Measurements from ENCODE around the gene GMPS. TPM values are rescaled to one million over a fixed set of nuclear protein-coding genes. Genes with fewer than 3 reads are reported as not detected.

Gene GMPS
- total and polyA plus RNA-seq, 2 of the 8 experiments (the other 6 are each of a cell fraction or from before 2014, with no cell fraction given): 57.7 to 175 TPM

DNA sequence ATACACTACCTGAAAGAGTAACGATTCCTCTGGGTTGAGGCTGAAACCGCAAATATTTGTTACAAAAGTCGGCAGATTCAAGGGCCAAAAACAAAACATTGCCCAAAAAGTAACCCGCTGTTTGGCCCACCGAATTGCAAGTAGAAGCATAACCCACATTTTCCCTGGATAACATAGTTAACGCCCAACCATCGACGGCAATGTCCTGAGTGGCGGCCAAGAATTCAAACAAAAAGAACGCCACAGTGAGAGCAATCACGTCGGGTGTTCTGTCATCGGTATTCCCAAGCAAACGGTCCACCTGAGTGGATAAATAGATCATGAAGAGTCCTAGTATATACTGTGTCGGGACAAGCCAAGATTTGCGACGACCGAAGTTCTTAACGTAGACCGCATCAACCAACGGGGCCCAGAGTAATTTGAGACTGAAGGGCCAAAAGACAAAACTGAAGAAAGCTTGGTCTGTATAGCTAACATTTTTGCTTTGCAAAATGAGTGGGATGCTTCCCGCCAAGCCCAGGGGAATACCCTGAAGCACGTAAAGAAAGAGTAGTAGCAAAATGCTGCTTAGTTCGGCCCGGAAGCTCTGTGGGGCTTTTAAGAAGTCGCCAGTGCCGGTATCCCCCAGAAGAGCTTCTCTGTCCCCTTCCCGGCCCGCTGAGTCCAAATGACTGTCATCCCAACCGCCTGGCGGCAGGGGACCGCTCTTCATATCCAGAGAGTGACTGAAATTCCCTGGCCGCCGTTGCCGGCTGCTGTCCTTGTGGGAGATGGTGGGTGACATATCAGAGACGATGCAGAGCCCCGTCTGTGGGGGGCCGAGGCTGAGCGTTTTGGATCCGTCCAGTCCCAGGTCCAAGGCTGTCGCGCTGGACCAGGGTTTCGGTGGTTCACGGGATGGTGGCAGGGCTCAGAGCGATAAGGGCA is 17.0 kb upstream of the GMPS start:
- H3K9ac ChIP-seq (replicated peaks in 1 of 4; ENCODE audit: extremely low read depth in 1 of 4, low read depth in 3 of 4, low read length in 3 of 4): peak overlapping the region; percentile 63 to 82 (median 76)
- H4K20me1 ChIP-seq (replicated peaks in 1 of 2; ENCODE audit: control insufficient read depth in 1 of 2, insufficient read depth in 2 of 2, low read length in 2 of 2): peaks cover 0 to 3% of the 10 kb centered on the region in 2 experiments
- FAIRE-seq: no peak
- TF ChIP-seq KDM4A (IDR thresholded peaks at IDR 0.05; ENCODE audit: low read depth, low read length, severe bottlenecking) (peak; percentile 52), ZNF274 (IDR thresholded peaks at IDR 0.05; ENCODE audit: borderline replicate concordance, extremely low read depth, low read length) (no peak), SP2 (IDR thresholded peaks at IDR 0.05; ENCODE audit: low read length) (no peak), CHD1 (IDR thresholded peaks at IDR 0.05; ENCODE audit: low read depth, low read length) (no peak), YY1 (IDR thresholded peaks at IDR 0.05; ENCODE audit: low read depth, low read length) (no peak)
- no peak overlapping the region for H2AK5ac ChIP-seq (ENCODE audit: low read depth, low read length)
- no peak overlapping the region for H2BK15ac ChIP-seq (ENCODE audit: low read length)
- H2AFZ ChIP-seq (ENCODE audit: low read length): 0 out of 2 replicates have a peak overlapping the region, but pooled peaks have one; percentile 17
- H3K4me3 ChIP-seq (ENCODE audit: extremely low read depth in 1 of 4, insufficient read depth in 2 of 4, low read depth in 3 of 4, low read length in 4 of 4): peak overlapping the region; percentile 85 to 96 (median 88)
- H4K91ac ChIP-seq (replicated peaks; ENCODE audit: insufficient read length, low read length): no peak overlapping the region
- no peak overlapping the region for H3K4ac ChIP-seq (replicated peaks; ENCODE audit: insufficient read length, low read depth, low read length)
- DNase-seq (ENCODE audit: low read depth in 1 of 2, low spot score in 2 of 2): no peak
- ChIA-PET POLR2A (ENCODE audit: partially characterized antibody) (interaction anchor here (0.7 to 2.4 kb wide), 10 partner anchors 10 to 105 kb away, joined by 3 to 15 read pairs (median 4); partner anchors contain the start of genes C3orf33 and GMPS), CTCF (ENCODE audit: partially characterized antibody) (interaction anchor here (0.6 to 2.9 kb wide), 12 partner anchors 14 to 667 kb away, joined by 3 to 10 read pairs (median 4); partner anchors contain the start of genes C3orf33 and GMPS)
- H2BK12ac ChIP-seq (ENCODE audit: low read depth, low read length): no peak overlapping the region
- peaks cover 0 to 9% (median 3%) of the 10 kb centered on the region in 4 experiments; a peak in 4 of 7 replicates for H3K4me1 ChIP-seq (replicated peaks in 1 of 4; ENCODE audit: control insufficient read depth in 3 of 4, insufficient read depth in 4 of 4, low read length in 3 of 4)
- H3K9me3 ChIP-seq (ENCODE audit: insufficient read depth in 2 of 2, low read depth in 1 of 2, low read length in 1 of 2): no peaks in the 10 kb centered on the region
- H3K36me3 ChIP-seq (ENCODE audit: control insufficient read depth in 2 of 4, insufficient read depth in 4 of 4, low read length in 3 of 4): no peaks in the 10 kb centered on the region
- H3K56ac ChIP-seq (replicated peaks; ENCODE audit: insufficient read length, low read depth, low read length): no peak overlapping the region
- H3K23me2 ChIP-seq (ENCODE audit: low read depth, low read length): peaks cover 11% of the 10 kb centered on the region
- H3K79me1 ChIP-seq (ENCODE audit: low read depth, low read length): peaks cover 4% of the 10 kb centered on the region
- no peak overlapping the region for H3K14ac ChIP-seq (ENCODE audit: insufficient read length)
- no peak overlapping the region for H2BK20ac ChIP-seq (ENCODE audit: low read length)
- peak overlapping the region; percentile 87 to 90 for H3K4me2 ChIP-seq (ENCODE audit: insufficient read depth in 1 of 2, low read depth in 2 of 2, low read length in 2 of 2)
- H2BK120ac ChIP-seq (replicated peaks; ENCODE audit: low read depth, low read length): no peak overlapping the region
- H4K5ac ChIP-seq (ENCODE audit: insufficient read length, low read depth, low read length): no peak overlapping the region
- WGBS, 2 experiments (ENCODE audit: extremely low coverage in 1 of 2, insufficient coverage in 1 of 2, insufficient read length in 1 of 2, insufficient replicate concordance in 2 of 2, low coverage in 1 of 2, low lambda C conversion rate in 2 of 2, missing lambda C conversion rate in 1 of 2): 3% methylated on average over 45 of the region's 45 CpGs; no CpG with 5 or more reads in 1 of the 2 experiments
- no peaks in the 10 kb centered on the region for H3K27me3 ChIP-seq (replicated peaks in 1 of 4; ENCODE audit: control insufficient read depth in 3 of 4, extremely low read depth in 1 of 4, insufficient read depth in 3 of 4, low read length in 3 of 4)
- peak overlapping the region; percentile 64; the same call in 1 of the 2 replicates for H2BK5ac ChIP-seq (ENCODE audit: low read depth, low read length)
- H3K79me2 ChIP-seq (ENCODE audit: control insufficient read depth in 1 of 2, insufficient read depth in 2 of 2, low read length in 2 of 2): peaks cover 7 to 32% of the 10 kb centered on the region in 2 experiments
- peak overlapping the region; percentile 66; the same call in 1 of the 2 replicates for H3K27ac ChIP-seq (ENCODE audit: low read depth, low read length)
- H3K18ac ChIP-seq (ENCODE audit: extremely low read depth, low read length): no peak overlapping the region
- H4K8ac ChIP-seq (ENCODE audit: extremely low read depth, insufficient read depth, low read length): no peak overlapping the region
- H3K23ac ChIP-seq (ENCODE audit: insufficient read length): no peak overlapping the region

Measured in H1 (cell line).